Liver (tissue), 9 donors: Measurements from ENCODE around the gene KCTD16. TPM values are rescaled to one million over a fixed set of nuclear protein-coding genes. Genes with fewer than 3 reads are reported as not detected.

ENCODE experiments used
- DNase-seq: peaks from one replicate; pipeline ENCODE4 v3.0.0-alpha.2; 2017; ENCODE audit warnings: low spot score
- H3K27ac ChIP-seq, 2 donors: one replicate each; pipeline ENCODE4 v1.7.0; 2013; ENCODE audit warnings: inconsistent platforms in 2 of 2, low read length in 2 of 2, control low read depth in 1 of 2, low read depth in 1 of 2, mild to moderate bottlenecking in 1 of 2
- H3K27me3 ChIP-seq, 4 donors: one replicate each; pipeline versions ENCODE4 v1.6.1 to v1.7.0; 2013; ENCODE audit warnings: low read length in 3 of 4, inconsistent platforms in 1 of 4, mild to moderate bottlenecking in 1 of 4, moderate library complexity in 1 of 4; ENCODE audit not compliant: control insufficient read depth in 4 of 4, insufficient read depth in 4 of 4
- H3K36me3 ChIP-seq, 4 donors: one replicate each; pipeline versions ENCODE4 v1.6.1 to v1.7.0; 2013; ENCODE audit warnings: low read length in 3 of 4, mild to moderate bottlenecking in 3 of 4, low read depth in 1 of 4, moderate library complexity in 1 of 4; ENCODE audit not compliant: control insufficient read depth in 4 of 4, insufficient read depth in 3 of 4
- H3K4me1 ChIP-seq, 4 donors: one replicate each; pipeline versions ENCODE4 v1.6.1 to v1.7.0; 2013; ENCODE audit warnings: low read length in 3 of 4, mild to moderate bottlenecking in 3 of 4, moderate library complexity in 1 of 4; ENCODE audit not compliant: control insufficient read depth in 4 of 4, insufficient read depth in 4 of 4
- H3K4me3 ChIP-seq, 3 donors: one replicate each; pipeline versions ENCODE4 v1.6.1 to v1.7.0; 2013; ENCODE audit warnings: low read length in 3 of 3, control low read depth in 1 of 3, low read depth in 1 of 3, mild to moderate bottlenecking in 1 of 3
- H3K9ac ChIP-seq, 2 donors: one replicate each; pipeline ENCODE4 v1.7.0; 2013; ENCODE audit warnings: low read length in 2 of 2, mild to moderate bottlenecking in 2 of 2, moderate library complexity in 2 of 2, control low read depth in 1 of 2, low read depth in 1 of 2
- H3K9me3 ChIP-seq, 4 donors: one replicate each; pipeline versions ENCODE4 v1.6.1 to v1.7.0; 2013; ENCODE audit warnings: low read length in 3 of 4; ENCODE audit not compliant: control insufficient read depth in 4 of 4
- ATF3 ChIP-seq: IDR thresholded peaks from 2 replicates; pipeline ENCODE4 v1.6.1; 2016; ENCODE audit warnings: antibody characterized with exemption
- EGR1 ChIP-seq, 2 donors: IDR thresholded peaks; 2 replicates each; pipeline ENCODE4 v1.6.1; 2016 to 2018; ENCODE audit warnings: antibody characterized with exemption in 2 of 2, low read depth in 2 of 2
- FOXA1 ChIP-seq: IDR thresholded peaks from 2 replicates; pipeline ENCODE4 v1.6.1; 2016; ENCODE audit warnings: antibody characterized with exemption
- FOXA2 ChIP-seq: IDR thresholded peaks from 2 replicates; pipeline ENCODE4 v1.6.1; 2016; ENCODE audit warnings: antibody characterized with exemption
- GABPA ChIP-seq, 2 donors: IDR thresholded peaks in 1 of 2; conservative IDR thresholded peaks in 1 of 2; 2 replicates each; pipeline ENCODE4 v1.6.1; 2016; ENCODE audit warnings: antibody characterized with exemption in 2 of 2, mild to moderate bottlenecking in 1 of 2, moderate library complexity in 1 of 2
- HNF4A ChIP-seq, 2 donors: conservative IDR thresholded peaks; 2 replicates each; pipeline ENCODE4 v1.6.1; 2016; ENCODE audit warnings: antibody characterized with exemption in 2 of 2, mild to moderate bottlenecking in 2 of 2
- HNF4G ChIP-seq: IDR thresholded peaks from 2 replicates; pipeline ENCODE4 v1.6.1; 2016; ENCODE audit warnings: antibody characterized with exemption
- JUND ChIP-seq, 2 donors: IDR thresholded peaks; 2 replicates each; pipeline ENCODE4 v1.6.1; 2016; ENCODE audit warnings: antibody characterized with exemption in 2 of 2
- NR2F2 ChIP-seq: IDR thresholded peaks from 2 replicates; pipeline ENCODE4 v1.6.1; 2016; ENCODE audit warnings: antibody characterized with exemption
- RAD21 ChIP-seq, 2 donors: IDR thresholded peaks; 2 replicates each; pipeline ENCODE4 v1.6.1; 2016; ENCODE audit warnings: antibody characterized with exemption in 2 of 2, mild to moderate bottlenecking in 2 of 2
- REST ChIP-seq: IDR thresholded peaks from 2 replicates; pipeline ENCODE4 v1.6.1; 2016; ENCODE audit warnings: antibody characterized with exemption, mild to moderate bottlenecking
- RXRA ChIP-seq, 2 donors: IDR thresholded peaks; 2 replicates each; pipeline ENCODE4 v1.6.1; 2017 to 2018; ENCODE audit warnings: antibody characterized with exemption in 2 of 2, mild to moderate bottlenecking in 1 of 2
- SP1 ChIP-seq: IDR thresholded peaks from 2 replicates; pipeline ENCODE4 v1.6.1; 2018; ENCODE audit warnings: antibody characterized with exemption, mild to moderate bottlenecking
- TAF1 ChIP-seq: conservative IDR thresholded peaks from 2 replicates; pipeline ENCODE4 v1.6.1; 2016; ENCODE audit warnings: antibody characterized with exemption, mild to moderate bottlenecking
- YY1 ChIP-seq: IDR thresholded peaks from 2 replicates; pipeline ENCODE4 v1.6.1; 2016; ENCODE audit warnings: antibody characterized with exemption, mild to moderate bottlenecking
- ZBTB33 ChIP-seq: IDR thresholded peaks from 2 replicates; pipeline ENCODE4 v1.6.1; 2016; ENCODE audit warnings: antibody characterized with exemption
- WGBS: extraction: QIAGEN DNeasy Blood & Tissue Kit; methylation state at CpG from one replicate; pipeline ENCODE4 v1.1.7; 2013; 5-methylcytosine and 5-hydroxymethylcytosine counted together
- polyA plus RNA-seq, 2 donors: library from polyadenylated mRNA; stranded (reverse) in 1 of 2; unstranded in 1 of 2; fragments of 200-250 nt in 1 of 2; fragments of >200 nt in 1 of 2; fragmentation: Nextera tagmentation in 1 of 2; extraction: Ambion mirVana in 1 of 2; gene quantifications; one replicate each; pipeline versions ENCODE4 v1.2.1 to v1.2.3, GENCODE V29; 2013 to 2015
- total RNA-seq, 2 donors: library from RNA; depleted of rRNA; stranded (reverse); fragments of >200 nt; gene quantifications; one replicate each; pipeline ENCODE4 v1.2.3, GENCODE V29; 2014
- TF ChIP-seq, protein P1 (sequence below): fragments of 150-350 bp; IDR thresholded peaks from 2 replicates; pipeline ENCODE4 v1.5.1; 2017; ENCODE audit warnings: improper control_type of control experiment, low read depth, low read length; ENCODE audit not compliant: missing input control
- TF ChIP-seq, protein P2 (sequence below): IDR thresholded peaks from 2 replicates; pipeline ENCODE4 v1.6.1; 2016; ENCODE audit warnings: antibody characterized with exemption
- donor health status: healthy.
- donor health status: healthy.
- donor health status: healthy.
- donor health status: healthy.
- donor health status: healthy.

Gene KCTD16
- total and polyA plus RNA-seq, 4 donors = under 0.01 to 0.05 (median 0.01) TPM; not detected in 1

GRCh38 chr5:144336191-144336961 is 165.7 kb downstream of the KCTD16 start:
- TF ChIP-seq FOXA2 (no peak), EGR1 (IDR thresholded peaks at IDR 0.05; ENCODE audit: low read depth in 2 of 2) (no peak), JUND (IDR thresholded peaks at IDR 0.05) (no peak)
- WGBS = 79% methylated on average over 5 of the region's 5 CpGs
- Histone ChIP-seq H3K27me3 (no peaks in the 10 kb centered on the region), H3K9ac (no peak overlapping the region), H3K4me3 (no peak overlapping the region), H3K27ac (no peak overlapping the region), H3K36me3 (no peaks in the 10 kb centered on the region), H3K9me3 (no peaks in the 10 kb centered on the region), H3K4me1 (no peaks in the 10 kb centered on the region)
- DNase-seq = no peak

GRCh38 chr5:144352330-144352729 is 181.7 kb downstream of the KCTD16 start:
- TF ChIP-seq GABPA (IDR thresholded peaks at IDR 0.05 in 1 of 2, conservative IDR thresholded peaks at IDR 0.05 in 1 of 2) = no peak
- no peak for TF ChIP-seq REST
- no peak for TF ChIP-seq NR2F2
- no peak for TF ChIP-seq RXRA (IDR thresholded peaks at IDR 0.05)
- TF ChIP-seq SP1 = no peak
- TF ChIP-seq FOXA2 = no peak
- TF ChIP-seq EGR1 (IDR thresholded peaks at IDR 0.05; ENCODE audit: low read depth in 2 of 2) = no peak
- no peak for TF ChIP-seq TAF1
- no peak for TF ChIP-seq HNF4G
- no peak for TF ChIP-seq RAD21 (IDR thresholded peaks at IDR 0.05)
- TF ChIP-seq, protein P1, sequence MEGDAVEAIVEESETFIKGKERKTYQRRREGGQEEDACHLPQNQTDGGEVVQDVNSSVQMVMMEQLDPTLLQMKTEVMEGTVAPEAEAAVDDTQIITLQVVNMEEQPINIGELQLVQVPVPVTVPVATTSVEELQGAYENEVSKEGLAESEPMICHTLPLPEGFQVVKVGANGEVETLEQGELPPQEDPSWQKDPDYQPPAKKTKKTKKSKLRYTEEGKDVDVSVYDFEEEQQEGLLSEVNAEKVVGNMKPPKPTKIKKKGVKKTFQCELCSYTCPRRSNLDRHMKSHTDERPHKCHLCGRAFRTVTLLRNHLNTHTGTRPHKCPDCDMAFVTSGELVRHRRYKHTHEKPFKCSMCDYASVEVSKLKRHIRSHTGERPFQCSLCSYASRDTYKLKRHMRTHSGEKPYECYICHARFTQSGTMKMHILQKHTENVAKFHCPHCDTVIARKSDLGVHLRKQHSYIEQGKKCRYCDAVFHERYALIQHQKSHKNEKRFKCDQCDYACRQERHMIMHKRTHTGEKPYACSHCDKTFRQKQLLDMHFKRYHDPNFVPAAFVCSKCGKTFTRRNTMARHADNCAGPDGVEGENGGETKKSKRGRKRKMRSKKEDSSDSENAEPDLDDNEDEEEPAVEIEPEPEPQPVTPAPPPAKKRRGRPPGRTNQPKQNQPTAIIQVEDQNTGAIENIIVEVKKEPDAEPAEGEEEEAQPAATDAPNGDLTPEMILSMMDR = no peak
- no peak for TF ChIP-seq JUND (IDR thresholded peaks at IDR 0.05)
- no peak for TF ChIP-seq FOXA1
- TF ChIP-seq, protein P2, sequence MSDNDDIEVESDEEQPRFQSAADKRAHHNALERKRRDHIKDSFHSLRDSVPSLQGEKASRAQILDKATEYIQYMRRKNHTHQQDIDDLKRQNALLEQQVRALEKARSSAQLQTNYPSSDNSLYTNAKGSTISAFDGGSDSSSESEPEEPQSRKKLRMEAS = no peak
- TF ChIP-seq HNF4A (conservative IDR thresholded peaks at IDR 0.05) = no peak
- no peak for TF ChIP-seq YY1
- no peak for TF ChIP-seq ATF3
- no peak for TF ChIP-seq ZBTB33
- Histone ChIP-seq H3K9me3 (no peaks in the 10 kb centered on the region), H3K9ac (no peak overlapping the region), H3K27ac (no peak overlapping the region), H3K4me1 (no peaks in the 10 kb centered on the region), H3K27me3 (no peaks in the 10 kb centered on the region), H3K4me3 (no peak overlapping the region), H3K36me3 (no peaks in the 10 kb centered on the region)
- no peak for DNase-seq
- WGBS = 79% methylated on average over 4 of the region's 4 CpGs
